VCaP (cell line): ENCODE data around the gene ANAPC2.

Experiments used
- H3K27ac ChIP-seq: fragments of 450-650 bp; 2 replicates; pipeline ENCODE4 v1.5.1; 2017
- CTCF ChIP-seq: fragments of 450-650 bp; conservative IDR thresholded peaks from 2 replicates; pipeline ENCODE4 v1.5.1; 2017; ENCODE audit warnings: mild to moderate bottlenecking, moderate library complexity

ANAPC2 gene

GRCh38 chr9:137163805-137164204, 24.6 kb downstream of the ANAPC2 start:
- no peak for TF ChIP-seq CTCF
- no peak overlapping the region for H3K27ac ChIP-seq

- H3K27ac ChIP-seq, result no peak overlapping the region
- no peak for TF ChIP-seq CTCF
These were observed 25.0 kb downstream of the ANAPC2 start for GRCh38 chr9:137163365-137163715.

DNA sequence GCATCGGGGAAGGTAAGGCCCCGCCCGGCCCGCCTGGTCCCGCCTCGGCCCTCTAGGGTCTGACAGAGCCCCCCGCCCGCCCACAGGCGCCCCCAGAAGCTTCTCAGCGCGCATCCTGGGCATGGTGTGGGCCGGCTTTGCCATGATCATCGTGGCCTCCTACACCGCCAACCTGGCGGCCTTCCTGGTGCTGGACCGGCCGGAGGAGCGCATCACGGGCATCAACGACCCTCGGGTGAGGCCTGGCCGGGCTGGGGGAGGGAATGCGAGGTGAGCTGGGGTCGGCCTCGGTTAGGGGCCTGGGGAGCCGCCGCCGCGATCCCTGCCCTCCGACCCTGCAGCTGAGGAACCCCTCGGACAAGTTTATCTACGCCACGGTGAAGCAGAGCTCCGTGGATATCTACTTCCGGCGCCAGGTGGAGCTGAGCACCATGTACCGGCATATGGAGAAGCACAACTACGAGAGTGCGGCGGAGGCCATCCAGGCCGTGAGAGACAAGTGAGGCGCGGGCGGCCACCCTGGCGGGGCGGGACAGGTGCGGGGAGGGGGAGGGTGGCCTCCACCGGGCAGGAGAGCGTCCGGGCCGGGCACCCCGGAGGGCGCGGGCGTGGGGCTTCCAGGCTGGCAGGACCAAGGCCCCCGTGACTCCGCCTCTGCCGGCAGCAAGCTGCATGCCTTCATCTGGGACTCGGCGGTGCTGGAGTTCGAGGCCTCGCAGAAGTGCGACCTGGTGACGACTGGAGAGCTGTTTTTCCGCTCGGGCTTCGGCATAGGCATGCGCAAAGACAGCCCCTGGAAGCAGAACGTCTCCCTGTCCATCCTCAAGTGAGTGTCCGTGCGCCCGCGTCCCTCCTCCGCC, 25.6 kb downstream of the ANAPC2 start:
- TF ChIP-seq CTCF, result no peak
- H3K27ac ChIP-seq, result no peak overlapping the region

- no peak for TF ChIP-seq CTCF
- no peak overlapping the region for H3K27ac ChIP-seq
These were observed 26.5 kb downstream of the ANAPC2 start for GRCh38 chr9:137161558-137162486.

DNA sequence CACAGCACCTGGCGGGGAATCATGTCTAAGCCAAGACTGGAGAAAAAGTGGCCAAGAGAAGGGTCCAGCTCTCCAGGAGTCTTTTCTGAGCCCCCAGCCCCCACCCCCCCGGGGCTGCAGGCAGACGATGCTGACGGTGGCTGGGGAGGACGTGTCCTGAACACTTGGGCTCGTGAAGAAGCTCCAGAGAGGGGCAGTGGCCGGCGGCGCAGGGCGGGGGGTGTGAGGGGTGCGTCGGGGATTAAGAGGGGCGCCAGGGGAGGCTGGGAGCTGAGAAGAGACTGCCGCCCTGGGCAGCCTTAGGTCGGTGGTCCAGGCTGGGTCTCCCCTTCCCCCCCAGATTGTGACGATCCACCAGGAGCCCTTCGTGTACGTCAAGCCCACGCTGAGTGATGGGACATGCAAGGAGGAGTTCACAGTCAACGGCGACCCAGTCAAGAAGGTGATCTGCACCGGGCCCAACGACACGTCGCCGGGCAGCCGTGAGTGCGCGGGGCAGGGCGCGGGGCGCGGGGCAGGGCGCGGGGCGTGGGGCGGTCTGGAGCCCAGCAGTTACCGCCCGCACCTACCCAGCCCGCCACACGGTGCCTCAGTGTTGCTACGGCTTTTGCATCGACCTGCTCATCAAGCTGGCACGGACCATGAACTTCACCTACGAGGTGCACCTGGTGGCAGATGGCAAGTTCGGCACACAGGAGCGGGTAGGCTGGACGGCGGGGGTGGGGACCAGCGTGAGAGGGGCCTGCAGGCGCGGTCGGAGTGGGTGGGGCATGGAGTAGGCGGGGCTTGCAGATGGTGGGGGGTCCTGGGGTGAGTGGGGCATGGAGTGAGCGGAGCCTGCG, 27.4 kb downstream of the ANAPC2 start:
- TF ChIP-seq CTCF, result no peak
- no peak overlapping the region for H3K27ac ChIP-seq

- TF ChIP-seq CTCF, result no peak
- H3K27ac ChIP-seq, result no peak overlapping the region
These were observed 28.3 kb downstream of the ANAPC2 start for GRCh38 chr9:137160054-137160425.
